Measurements from ENCODE around the gene THYN1. TPM values are rescaled to one million over a fixed set of nuclear protein-coding genes. Genes with fewer than 3 reads are reported as not detected.
A peak's percentile ranks its signal among the peaks of the same experiment; 100 is the strongest.
"Not testable (repeated sequence)": the region's sequence is repeated elsewhere in the genome, so short reads cannot be mapped to it uniquely, and the experiment has no call there.

Gene THYN1
- total RNA-seq: 55.0 and 58.8 TPM in 2 replicates

DNA sequence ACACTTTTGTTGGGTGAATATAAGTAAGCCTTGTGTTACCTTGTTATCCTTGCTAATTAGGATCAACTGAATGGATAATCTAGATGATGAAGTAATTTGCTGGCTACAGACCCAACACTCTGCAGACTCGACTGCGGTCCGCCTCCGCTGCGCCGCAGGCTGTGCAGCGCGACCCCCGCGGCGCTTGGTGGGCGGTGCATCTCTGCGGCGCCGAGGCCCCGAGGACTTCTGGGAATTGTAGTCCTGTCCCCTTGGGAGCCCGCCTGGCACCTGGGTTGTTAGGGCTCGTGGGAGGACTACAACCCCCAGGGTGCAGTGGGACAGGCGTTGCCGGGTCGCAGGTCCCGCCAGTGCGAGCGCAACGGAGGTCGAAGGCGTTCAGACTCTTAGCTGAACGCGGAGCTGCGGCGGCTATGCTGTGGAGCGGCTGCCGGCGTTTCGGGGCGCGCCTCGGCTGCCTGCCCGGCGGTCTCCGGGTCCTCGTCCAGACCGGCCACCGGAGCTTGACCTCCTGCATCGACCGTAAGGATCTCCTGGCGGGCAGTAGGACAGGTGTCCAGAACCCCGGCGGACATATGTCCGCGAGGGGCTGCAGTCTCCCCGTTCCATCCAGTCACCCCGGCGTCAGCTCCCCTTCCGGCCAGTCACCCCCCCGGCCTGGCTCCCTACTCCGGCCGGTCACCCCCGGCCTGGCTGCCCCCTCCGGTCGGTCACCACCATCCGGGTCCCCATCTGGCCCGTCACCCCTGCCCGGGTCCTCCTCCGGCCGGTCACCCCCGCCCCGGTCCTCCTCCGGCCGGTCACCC, at the start of gene THYN1, which contains the start of gene ACAD8:
Gene THYN1, minus strand, starts transcription at position 165 of the 806 bp plus-strand sequence. CDS start 470 bp downstream, outside the sequence.
Gene ACAD8, plus strand, starts transcription at position 381 of the 806 bp plus-strand sequence. Its CDS starts 33 bp downstream, at position 414.
- intact Hi-C loops (cut with micrococcal nuclease): loop anchor here (1.0 to 5.0 kb wide), 8 partner anchors 22 to 325 kb away; partner anchors contain the start of genes B3GAT1, GLB1L2, JAM3 and VPS26B
- Mint-ChIP-seq H3K9me3 (no peaks in the 10 kb centered on the region), H3K36me3 (ENCODE audit: low read depth) (peaks cover 16% of the 10 kb centered on the region), H3K4me1 (ENCODE audit: low read depth) (peaks cover 46% of the 10 kb centered on the region), H3K27me3 (ENCODE audit: insufficient read depth) (no peaks in the 10 kb centered on the region), H3K4me3 (peak within 1 kb of the TSS; percentile 94), H3K27ac (peak within 1 kb of the TSS; percentile 86)
- peak; percentile 94 for DNase-seq (ENCODE audit: low spot score)

DNA sequence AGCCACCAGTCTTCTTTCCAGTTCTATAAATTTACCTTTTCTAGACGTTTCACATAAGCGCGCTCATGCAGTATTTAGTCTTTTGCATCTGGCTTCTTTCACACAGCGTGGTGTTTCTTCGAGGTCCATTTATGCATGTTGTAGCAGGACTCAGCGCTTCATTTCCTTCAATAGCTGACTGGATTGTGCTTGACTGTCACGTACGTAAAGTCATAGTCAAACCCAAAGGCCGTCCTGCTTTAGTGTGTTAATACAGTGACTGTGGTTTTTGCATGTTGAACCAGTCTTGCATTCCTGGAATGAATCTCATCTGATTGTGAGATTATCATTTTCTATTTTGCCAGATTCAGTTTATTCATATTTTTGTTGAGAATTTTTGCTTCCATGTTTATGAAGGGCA, 41.5 kb upstream of the THYN1 start:
- no peaks in the 10 kb centered on the region for H3K9me3 Mint-ChIP-seq
- intact Hi-C loops (cut with micrococcal nuclease): no loop called here
- DNase-seq (ENCODE audit: low spot score): no peak
- H3K4me3 Mint-ChIP-seq: no peak overlapping the region
- H3K36me3 Mint-ChIP-seq (ENCODE audit: low read depth): peaks cover 19% of the 10 kb centered on the region
- H3K4me1 Mint-ChIP-seq (ENCODE audit: low read depth): no peaks in the 10 kb centered on the region
- no peaks in the 10 kb centered on the region for H3K27me3 Mint-ChIP-seq (ENCODE audit: insufficient read depth)
- no peak overlapping the region for H3K27ac Mint-ChIP-seq

- H3K4me1 Mint-ChIP-seq (ENCODE audit: low read depth): no peaks in the 10 kb centered on the region
- DNase-seq (ENCODE audit: low spot score): no peak
- no peak overlapping the region for H3K27ac Mint-ChIP-seq
- intact Hi-C loops (cut with micrococcal nuclease): no loop called here
- no peaks in the 10 kb centered on the region for H3K9me3 Mint-ChIP-seq
- no peak overlapping the region for H3K4me3 Mint-ChIP-seq
- no peaks in the 10 kb centered on the region for H3K27me3 Mint-ChIP-seq (ENCODE audit: insufficient read depth)
- H3K36me3 Mint-ChIP-seq (ENCODE audit: low read depth): peaks cover 14% of the 10 kb centered on the region
These were observed 40.3 kb upstream of the THYN1 start for GRCh38 chr11:134293119-134294113.

- DNase-seq (ENCODE audit: low spot score): no peak
- intact Hi-C loops (cut with micrococcal nuclease): no loop called here
- Mint-ChIP-seq H3K27ac (no peak overlapping the region), H3K36me3 (ENCODE audit: low read depth) (peaks cover 12% of the 10 kb centered on the region), H3K9me3 (no peaks in the 10 kb centered on the region), H3K27me3 (ENCODE audit: insufficient read depth) (no peaks in the 10 kb centered on the region), H3K4me3 (no peak overlapping the region), H3K4me1 (ENCODE audit: low read depth) (no peaks in the 10 kb centered on the region)
These were observed 39.5 kb upstream of the THYN1 start for GRCh38 chr11:134292661-134293060.

GRCh38 chr11:134291196-134291595, 38.0 kb upstream of the THYN1 start:
- Mint-ChIP-seq H3K36me3 (ENCODE audit: low read depth) (peaks cover 12% of the 10 kb centered on the region), H3K9me3 (no peaks in the 10 kb centered on the region), H3K27ac (no peak overlapping the region), H3K4me1 (ENCODE audit: low read depth) (no peaks in the 10 kb centered on the region), H3K27me3 (ENCODE audit: insufficient read depth) (no peaks in the 10 kb centered on the region), H3K4me3 (no peak overlapping the region)
- DNase-seq (ENCODE audit: low spot score): no peak
- intact Hi-C loops (cut with micrococcal nuclease): no loop called here

- H3K4me1 Mint-ChIP-seq (ENCODE audit: low read depth): no peaks in the 10 kb centered on the region
- no peaks in the 10 kb centered on the region for H3K27me3 Mint-ChIP-seq (ENCODE audit: insufficient read depth)
- no peaks in the 10 kb centered on the region for H3K9me3 Mint-ChIP-seq
- H3K27ac Mint-ChIP-seq: no peak overlapping the region
- no peak overlapping the region for H3K4me3 Mint-ChIP-seq
- peaks cover 9% of the 10 kb centered on the region for H3K36me3 Mint-ChIP-seq (ENCODE audit: low read depth)
- no peak for DNase-seq (ENCODE audit: low spot score)
- intact Hi-C loops (cut with micrococcal nuclease): no loop called here
These were observed 37.5 kb upstream of the THYN1 start for GRCh38 chr11:134290646-134291045.

- Mint-ChIP-seq H3K4me3 (no peak overlapping the region), H3K27me3 (ENCODE audit: insufficient read depth) (no peaks in the 10 kb centered on the region), H3K36me3 (ENCODE audit: low read depth) (peaks cover 5% of the 10 kb centered on the region), H3K4me1 (ENCODE audit: low read depth) (no peaks in the 10 kb centered on the region), H3K27ac (no peak overlapping the region), H3K9me3 (no peaks in the 10 kb centered on the region)
- intact Hi-C loops (cut with micrococcal nuclease): no loop called here
- DNase-seq (ENCODE audit: low spot score): no peak
These were observed 36.6 kb upstream of the THYN1 start for GRCh38 chr11:134289789-134290188.

GRCh38 chr11:134289167-134289566, 36.0 kb upstream of the THYN1 start:
- no peaks in the 10 kb centered on the region for H3K27me3 Mint-ChIP-seq (ENCODE audit: insufficient read depth)
- no peaks in the 10 kb centered on the region for H3K9me3 Mint-ChIP-seq
- intact Hi-C loops (cut with micrococcal nuclease): no loop called here
- peaks cover 2% of the 10 kb centered on the region for H3K36me3 Mint-ChIP-seq (ENCODE audit: low read depth)
- no peaks in the 10 kb centered on the region for H3K4me1 Mint-ChIP-seq (ENCODE audit: low read depth)
- H3K27ac Mint-ChIP-seq: no peak overlapping the region
- H3K4me3 Mint-ChIP-seq: no peak overlapping the region
- no peak for DNase-seq (ENCODE audit: low spot score)

- no peak for DNase-seq (ENCODE audit: low spot score)
- H3K27me3 Mint-ChIP-seq (ENCODE audit: insufficient read depth): no peaks in the 10 kb centered on the region
- no peak overlapping the region for H3K27ac Mint-ChIP-seq
- intact Hi-C loops (cut with micrococcal nuclease): no loop called here
- H3K4me3 Mint-ChIP-seq: no peak overlapping the region
- no peaks in the 10 kb centered on the region for H3K9me3 Mint-ChIP-seq
- H3K36me3 Mint-ChIP-seq (ENCODE audit: low read depth): peaks cover 2% of the 10 kb centered on the region
- no peaks in the 10 kb centered on the region for H3K4me1 Mint-ChIP-seq (ENCODE audit: low read depth)
These were observed 35.3 kb upstream of the THYN1 start for GRCh38 chr11:134288486-134288885.

DNA sequence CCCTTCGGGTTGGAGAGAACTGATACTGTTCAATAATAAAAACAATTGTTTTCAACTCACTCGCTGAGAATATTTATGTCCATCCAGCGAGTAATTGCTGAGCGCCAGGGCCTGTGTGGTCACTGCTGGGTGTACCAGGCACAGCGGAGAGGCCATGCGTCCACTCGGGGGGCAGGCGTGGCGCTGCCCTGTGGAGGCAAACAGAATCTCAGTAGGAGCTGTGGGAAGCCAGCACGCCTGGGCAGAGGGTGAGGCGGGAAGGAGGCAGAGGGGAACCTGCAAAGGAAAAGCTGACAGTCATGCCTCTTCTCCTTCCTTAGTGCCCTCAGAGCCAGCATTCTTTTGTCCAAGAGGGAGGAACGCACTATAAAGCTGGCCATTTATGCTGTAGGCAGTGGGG, 34.4 kb upstream of the THYN1 start:
- intact Hi-C loops (cut with micrococcal nuclease): no loop called here
- DNase-seq (ENCODE audit: low spot score): no peak
- H3K27ac Mint-ChIP-seq: no peak overlapping the region
- H3K27me3 Mint-ChIP-seq (ENCODE audit: insufficient read depth): no peaks in the 10 kb centered on the region
- peaks cover 2% of the 10 kb centered on the region for H3K36me3 Mint-ChIP-seq (ENCODE audit: low read depth)
- H3K9me3 Mint-ChIP-seq: no peaks in the 10 kb centered on the region
- no peaks in the 10 kb centered on the region for H3K4me1 Mint-ChIP-seq (ENCODE audit: low read depth)
- H3K4me3 Mint-ChIP-seq: no peak overlapping the region

DNA sequence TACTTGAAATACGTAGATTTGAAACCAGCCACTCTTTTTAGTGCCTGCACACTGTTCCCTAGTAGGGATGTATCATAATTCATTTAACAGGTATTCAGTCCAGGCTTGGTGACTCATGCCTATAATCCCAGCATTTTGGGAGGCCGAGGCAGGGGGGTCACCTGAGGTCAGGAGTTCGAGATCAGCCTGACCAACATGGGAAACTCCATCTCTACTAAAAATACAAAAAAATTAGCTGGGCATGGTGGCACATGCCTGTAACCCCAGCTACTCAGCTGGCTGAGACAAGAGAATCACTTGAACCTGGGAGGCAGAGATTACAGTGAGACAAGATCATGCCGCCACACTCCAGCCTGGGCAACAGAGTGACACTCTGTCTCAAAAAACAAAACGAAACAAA, 31.2 kb upstream of the THYN1 start:
- intact Hi-C loops (cut with micrococcal nuclease); H3K4me3 Mint-ChIP-seq; H3K27ac Mint-ChIP-seq; H3K4me1 Mint-ChIP-seq (ENCODE audit: low read depth); H3K27me3 Mint-ChIP-seq (ENCODE audit: insufficient read depth); H3K36me3 Mint-ChIP-seq (ENCODE audit: low read depth); H3K9me3 Mint-ChIP-seq; DNase-seq (ENCODE audit: low spot score): not testable (repeated sequence)

- peaks cover 5% of the 10 kb centered on the region for H3K36me3 Mint-ChIP-seq (ENCODE audit: low read depth)
- DNase-seq (ENCODE audit: low spot score): no peak
- intact Hi-C loops (cut with micrococcal nuclease): no loop called here
- no peaks in the 10 kb centered on the region for H3K27me3 Mint-ChIP-seq (ENCODE audit: insufficient read depth)
- H3K27ac Mint-ChIP-seq: no peak overlapping the region
- peaks cover 8% of the 10 kb centered on the region for H3K4me1 Mint-ChIP-seq (ENCODE audit: low read depth)
- H3K4me3 Mint-ChIP-seq: no peak overlapping the region
- no peaks in the 10 kb centered on the region for H3K9me3 Mint-ChIP-seq
These were observed 30.5 kb upstream of the THYN1 start for GRCh38 chr11:134283461-134284230.

All from activated T-helper 1 cell treated with anti-CD3 and anti-CD28 coated beads, Interleukin-12 subunit alpha, Interleukin-12 subunit beta, Interleukin-2, Interleukin-4 antibody, amounts not matched to agents 30 ng/mL and 10 ng/mL and 1 ng/mL, durations not matched to agents 14 hours and 24 hours and 36 hours (primary cell).